ENCODE measurements around the gene SLC35A3.

SLC35A3 gene

GRCh38 chr1:99992044-99992722 is 22.4 kb downstream of the SLC35A3 start:
- no peak overlapping the region for H3K4me3 ChIP-seq (ENCODE audit: control insufficient read depth, low read depth, low read length)
- DNase-seq (ENCODE audit: low read depth): no peak
- no peak for TF ChIP-seq CTCF (conservative IDR thresholded peaks at IDR 0.05; ENCODE audit: control insufficient read depth, insufficient read depth, low read depth, low read length)

- no peak for TF ChIP-seq CTCF (conservative IDR thresholded peaks at IDR 0.05; ENCODE audit: control insufficient read depth, insufficient read depth, low read depth, low read length)
- no peak overlapping the region for H3K4me3 ChIP-seq (ENCODE audit: control insufficient read depth, low read depth, low read length)
- no peak for DNase-seq (ENCODE audit: low read depth)
Observed at GRCh38 chr1:99992760-99993467, 23.1 kb downstream of the SLC35A3 start.

- no peak for DNase-seq (ENCODE audit: low read depth)
- H3K4me3 ChIP-seq (ENCODE audit: control insufficient read depth, low read depth, low read length): no peak overlapping the region
- no peak for TF ChIP-seq CTCF (conservative IDR thresholded peaks at IDR 0.05; ENCODE audit: control insufficient read depth, insufficient read depth, low read depth, low read length)
Observed at GRCh38 chr1:99993468-99993845, 23.7 kb downstream of the SLC35A3 start.

DNA sequence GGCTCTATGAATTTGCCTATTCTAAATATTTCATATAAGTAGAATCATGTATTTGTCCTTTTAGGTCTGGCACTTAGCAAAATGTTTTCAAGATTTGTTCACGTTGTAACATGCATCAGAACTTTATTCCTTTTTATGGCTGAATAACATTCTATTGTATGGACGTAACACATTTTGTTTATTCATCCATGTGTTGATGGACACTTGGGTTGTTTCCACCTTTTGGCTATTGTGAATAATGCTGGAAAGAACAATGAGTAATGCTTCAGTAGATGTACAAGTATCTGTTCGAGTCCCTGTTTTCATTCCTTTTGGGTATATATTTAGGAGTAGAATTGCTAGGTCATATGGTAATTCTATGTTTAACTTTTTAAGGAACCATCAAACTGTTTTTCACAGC is 24.7 kb downstream of the SLC35A3 start:
- H3K4me3 ChIP-seq (ENCODE audit: control insufficient read depth, low read depth, low read length): no peak overlapping the region
- DNase-seq (ENCODE audit: low read depth): no peak
- no peak for TF ChIP-seq CTCF (conservative IDR thresholded peaks at IDR 0.05; ENCODE audit: control insufficient read depth, insufficient read depth, low read depth, low read length)

GRCh38 chr1:99996951-99997350 is 27.2 kb downstream of the SLC35A3 start:
- TF ChIP-seq CTCF (conservative IDR thresholded peaks at IDR 0.05; ENCODE audit: control insufficient read depth, insufficient read depth, low read depth, low read length): no peak
- no peak for DNase-seq (ENCODE audit: low read depth)
- H3K4me3 ChIP-seq (ENCODE audit: control insufficient read depth, low read depth, low read length): no peak overlapping the region

GRCh38 chr1:100001462-100001861 is 31.7 kb downstream of the SLC35A3 start:
- DNase-seq (ENCODE audit: low read depth): no peak
- TF ChIP-seq CTCF (conservative IDR thresholded peaks at IDR 0.05; ENCODE audit: control insufficient read depth, insufficient read depth, low read depth, low read length): no peak

More at GRCh38 chr1:100001462-100001861, 31.7 kb downstream of the SLC35A3 start:
- no peak overlapping the region for H3K4me3 ChIP-seq (ENCODE audit: control insufficient read depth, low read depth, low read length)

All from fibroblast of mammary gland (primary cell).